GM18511 (cell line): ENCODE results near the gene QRFP.
A peak's percentile ranks its signal among the peaks of the same experiment; 100 is the strongest.

ENCODE experiments used
- ATAC-seq: cut with Tn5 transposase; IDR thresholded peaks from one replicate; pipeline ENCODE4 v1.9.1; 2021; ENCODE audit warnings: mild to moderate bottlenecking, moderate library complexity; ENCODE audit not compliant: unreplicated experiment

The QRFP gene

DNA sequence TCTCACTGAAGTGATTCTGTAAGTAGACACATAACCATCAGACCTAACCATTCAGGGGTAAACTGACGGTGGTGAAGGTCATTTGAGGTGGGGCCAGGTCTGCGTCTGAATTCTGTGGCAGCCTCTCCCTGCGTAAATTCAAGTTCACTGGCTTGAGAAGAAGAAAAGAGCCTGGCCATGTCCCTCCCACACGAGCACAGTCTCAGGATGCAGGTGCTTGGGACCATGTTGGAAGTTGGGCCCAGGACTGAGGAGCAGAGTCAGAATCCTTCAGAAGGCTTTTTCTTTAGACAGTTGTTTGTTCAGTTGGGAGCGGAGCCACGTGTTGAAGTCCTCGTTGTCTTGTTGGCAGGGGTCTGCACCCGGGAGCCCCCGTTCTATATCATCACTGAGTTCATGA lies 24.1 kb downstream of the QRFP start:
- ATAC-seq = no peak

GRCh38 chr9:130872093-130872492 lies 24.5 kb downstream of the QRFP start:
- ATAC-seq = no peak

- ATAC-seq = no peak
These were observed 25.1 kb downstream of the QRFP start for GRCh38 chr9:130871395-130872062.

DNA sequence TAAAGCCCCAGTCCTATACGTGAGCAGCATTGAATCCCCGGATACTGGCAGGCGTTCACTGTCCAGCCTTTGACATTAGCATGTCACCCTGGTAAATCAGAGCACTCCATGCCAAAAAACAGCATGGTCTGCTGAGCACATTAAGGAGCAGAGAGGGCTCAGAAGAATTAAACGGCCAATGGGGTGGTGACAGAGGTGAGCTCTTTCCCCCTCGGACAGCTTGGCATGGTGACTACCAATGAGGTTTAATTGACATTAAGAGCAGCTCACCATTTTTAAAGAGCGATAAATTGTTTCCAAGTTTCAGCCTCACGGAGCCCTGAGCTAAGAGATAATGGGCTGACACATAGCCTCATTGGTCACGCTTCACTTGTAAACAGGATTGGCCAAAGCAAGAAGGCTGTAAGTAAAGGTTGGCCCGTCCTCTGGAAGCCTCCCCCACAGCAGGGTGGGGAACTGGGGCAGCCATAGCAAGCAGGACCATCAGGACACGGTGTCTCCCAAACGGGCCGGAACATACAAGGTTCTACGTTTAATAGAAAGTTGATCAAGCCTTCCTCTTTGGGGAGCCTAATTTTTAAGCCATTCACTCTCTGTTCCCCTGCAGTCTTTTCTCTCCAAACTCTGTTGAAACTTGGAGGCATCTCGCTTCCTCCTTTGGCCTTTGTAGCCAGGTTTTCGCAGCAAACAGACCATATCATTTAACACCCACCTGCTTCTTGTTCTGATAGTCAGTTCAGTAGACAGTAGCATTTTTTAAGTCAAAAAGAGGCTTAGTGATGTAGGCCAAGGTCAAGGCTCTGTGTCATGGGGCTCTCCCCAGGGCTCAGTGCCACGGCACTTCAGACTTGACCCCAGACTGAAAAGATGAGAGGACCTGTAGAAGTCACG lies 25.9 kb downstream of the QRFP start:
- ATAC-seq = peak; percentile 78

- ATAC-seq = no peak
These were observed 27.4 kb downstream of the QRFP start for GRCh38 chr9:130869250-130869649.

GRCh38 chr9:130868230-130868629 lies 28.4 kb downstream of the QRFP start:
- ATAC-seq = no peak

GRCh38 chr9:130867556-130867955 lies 29.1 kb downstream of the QRFP start:
- ATAC-seq = no peak

- ATAC-seq = no peak
These were observed 30.1 kb downstream of the QRFP start for GRCh38 chr9:130866474-130866965.

- no peak for ATAC-seq
These were observed 30.7 kb downstream of the QRFP start for GRCh38 chr9:130865921-130866320.

- ATAC-seq = no peak
These were observed 32.1 kb downstream of the QRFP start for GRCh38 chr9:130864541-130864940.

DNA sequence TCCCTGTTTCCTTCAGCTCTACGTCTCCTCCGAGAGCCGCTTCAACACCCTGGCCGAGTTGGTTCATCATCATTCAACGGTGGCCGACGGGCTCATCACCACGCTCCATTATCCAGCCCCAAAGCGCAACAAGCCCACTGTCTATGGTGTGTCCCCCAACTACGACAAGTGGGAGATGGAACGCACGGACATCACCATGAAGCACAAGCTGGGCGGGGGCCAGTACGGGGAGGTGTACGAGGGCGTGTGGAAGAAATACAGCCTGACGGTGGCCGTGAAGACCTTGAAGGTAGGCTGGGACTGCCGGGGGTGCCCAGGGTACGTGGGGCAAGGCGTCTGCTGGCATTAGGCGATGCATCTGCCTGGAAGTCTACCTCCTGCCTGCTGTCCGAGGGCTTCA lies 33.9 kb downstream of the QRFP start:
- no peak for ATAC-seq

DNA sequence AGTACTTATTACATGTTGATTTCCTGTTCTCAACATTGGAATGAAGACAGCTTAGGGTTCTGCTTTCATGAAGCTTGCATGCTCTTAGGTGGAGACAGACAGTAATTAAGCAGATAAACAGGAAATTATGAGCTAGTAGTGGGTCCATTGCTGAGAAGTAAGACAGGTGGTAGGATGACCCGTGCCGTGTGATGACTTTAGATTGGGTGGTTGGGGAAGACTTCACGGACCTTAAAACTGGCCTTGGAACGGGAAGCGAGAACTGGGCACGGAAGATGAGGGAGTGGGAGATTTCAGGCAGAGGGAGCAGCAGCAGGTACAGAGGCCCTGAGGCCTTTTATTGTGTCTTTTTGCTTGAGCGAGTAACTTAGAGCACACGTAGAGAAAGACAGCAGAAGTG lies 34.4 kb downstream of the QRFP start:
- no peak for ATAC-seq

- no peak for ATAC-seq
These were observed 35.0 kb downstream of the QRFP start for GRCh38 chr9:130861372-130862180.

DNA sequence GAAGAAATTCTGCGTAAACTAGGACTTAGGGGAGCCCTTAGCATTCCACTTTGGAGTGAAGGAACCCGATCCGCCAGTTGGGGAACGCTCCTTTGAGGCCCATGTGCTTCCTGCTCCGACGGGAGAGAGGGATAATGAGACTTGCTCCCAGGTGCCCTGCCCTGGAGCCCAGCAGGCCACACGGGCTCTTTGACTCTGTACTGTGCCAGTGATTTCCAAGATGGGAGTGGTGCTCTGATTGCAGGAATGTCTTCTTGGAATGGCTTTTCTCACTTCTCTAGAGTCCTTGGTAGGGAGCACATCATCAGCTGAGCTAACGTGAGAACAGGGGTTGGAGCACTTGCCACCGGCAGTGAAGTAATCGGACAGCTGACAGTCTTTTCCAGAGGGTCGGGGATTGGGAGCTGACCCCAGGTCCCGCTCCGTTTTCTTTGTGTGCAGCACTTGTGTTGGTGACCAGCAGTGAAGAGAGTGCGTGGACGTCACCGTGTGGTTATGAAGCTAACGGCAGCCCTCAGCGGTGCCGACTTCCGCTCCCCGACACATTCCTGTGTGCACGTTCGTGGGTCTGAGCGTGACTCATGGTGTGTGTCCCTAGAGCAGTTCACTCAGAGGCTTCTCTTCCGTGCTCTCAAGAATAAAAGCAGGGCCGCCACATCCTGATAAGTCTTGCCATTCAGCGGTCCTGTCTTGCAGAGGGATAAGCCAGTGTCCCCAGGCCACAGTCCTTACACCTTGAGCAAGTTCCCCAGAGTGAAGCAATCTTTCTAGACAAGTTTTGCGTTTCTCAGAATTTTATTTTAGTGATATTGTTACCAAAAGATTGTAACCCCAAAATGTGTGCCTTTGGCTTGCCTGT lies 35.9 kb downstream of the QRFP start:
- no peak for ATAC-seq

GRCh38 chr9:130858739-130859705 lies 37.6 kb downstream of the QRFP start:
- ATAC-seq = no peak

DNA sequence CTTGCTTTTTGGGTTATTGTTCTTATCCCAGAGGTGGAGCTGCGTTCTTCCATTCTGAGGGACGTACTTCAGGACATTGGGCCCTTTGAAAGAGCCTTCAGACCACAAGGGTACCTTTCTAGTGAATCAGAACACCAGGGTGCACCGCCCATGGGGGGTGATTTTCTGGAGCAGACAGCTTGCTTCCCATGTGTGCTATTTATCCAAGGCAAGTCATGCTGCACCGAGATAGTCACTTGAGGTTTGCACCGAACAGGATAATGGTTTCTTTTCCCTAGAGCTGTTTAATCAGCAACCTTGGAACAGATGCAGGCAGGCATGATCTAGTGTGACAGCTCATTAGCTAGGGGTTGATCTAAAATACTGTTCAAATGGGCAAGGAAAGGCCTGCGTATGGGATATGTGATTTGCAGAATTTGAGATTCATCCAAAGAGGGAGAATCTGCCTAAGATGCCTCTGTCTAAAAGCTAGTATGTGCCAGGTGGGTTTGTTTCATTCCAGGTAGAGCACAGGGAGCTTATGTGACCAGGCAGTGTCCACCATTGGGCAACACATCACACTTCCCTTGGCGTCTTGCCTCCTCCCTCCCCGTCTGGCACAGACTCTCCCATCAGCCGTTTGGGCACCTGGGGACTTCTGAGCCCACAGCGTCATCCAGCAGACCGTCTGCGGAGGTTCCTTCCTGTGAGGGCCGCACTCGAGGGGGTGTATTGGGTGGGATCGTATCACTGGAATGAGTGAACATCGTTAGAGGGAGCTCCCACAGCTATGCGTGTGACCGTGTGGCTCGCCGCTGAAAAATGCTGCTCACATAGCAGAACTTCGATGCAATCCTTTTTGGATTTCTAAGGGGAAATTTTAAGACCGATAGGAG lies 38.5 kb downstream of the QRFP start:
- no peak for ATAC-seq

GRCh38 chr9:130856474-130856873 lies 40.1 kb downstream of the QRFP start:
- ATAC-seq = no peak

GRCh38 chr9:130854835-130855234 lies 41.8 kb downstream of the QRFP start:
- no peak for ATAC-seq
